HL-60 (cell line): ENCODE data around the gene PRKCE.

ENCODE experiments used
- CTCF ChIP-seq: IDR thresholded peaks from one replicate; pipeline ENCODE4 v1.5.1; 2011; ENCODE audit warnings: low read length, control low read depth, inconsistent platforms; ENCODE audit not compliant: insufficient read depth
- GABPA ChIP-seq: IDR thresholded peaks from 2 replicates; pipeline ENCODE4 v1.6.1; 2012; ENCODE audit warnings: low read depth
- POLR2AphosphoS5 ChIP-seq: IDR thresholded peaks from 2 replicates; pipeline ENCODE4 v1.6.1; 2012; ENCODE audit warnings: low read depth
- REST ChIP-seq: IDR thresholded peaks from 2 replicates; pipeline ENCODE4 v1.6.1; 2012; ENCODE audit warnings: low read depth; ENCODE audit not compliant: insufficient replicate concordance
- SPI1 ChIP-seq: IDR thresholded peaks from 2 replicates; pipeline ENCODE4 v1.6.1; 2012; ENCODE audit warnings: low read depth, mild to moderate bottlenecking, borderline replicate concordance

GRCh38 chr2:45629971-45630370, 21.5 kb upstream of the PRKCE start:
- TF ChIP-seq CTCF (no peak), GABPA (no peak), REST (no peak), SPI1 (no peak), POLR2AphosphoS5 (no peak)
